HUES6 (cell line): ENCODE measurements around the gene SOHLH2.

Source experiments
- H3K27ac ChIP-seq: 2 replicates; pipeline ENCODE4 v1.7.0; 2013; ENCODE audit warnings: low read depth, mild to moderate bottlenecking, low read length, inconsistent platforms
- H3K27me3 ChIP-seq: 2 replicates; pipeline ENCODE4 v1.6.1; 2013; ENCODE audit warnings: low read length; ENCODE audit not compliant: control insufficient read depth, insufficient read depth
- H3K36me3 ChIP-seq: 2 replicates; pipeline ENCODE4 v1.6.1; 2013; ENCODE audit warnings: low read length; ENCODE audit not compliant: control insufficient read depth, insufficient read depth
- H3K4me1 ChIP-seq: 2 replicates; pipeline ENCODE4 v1.6.1; 2013; ENCODE audit warnings: low read length; ENCODE audit not compliant: control insufficient read depth, insufficient read depth
- H3K4me3 ChIP-seq: 2 replicates; pipeline ENCODE4 v1.5.1; 2013; ENCODE audit warnings: low read depth, low read length
- H3K9ac ChIP-seq: one replicate; pipeline ENCODE4 v1.6.1; 2013; ENCODE audit warnings: mild to moderate bottlenecking, low read length
- H3K9me3 ChIP-seq: 2 replicates; pipeline ENCODE4 v1.6.1; 2013; ENCODE audit warnings: low read depth, low read length; ENCODE audit not compliant: control insufficient read depth, insufficient read depth

The SOHLH2 gene, protein sequence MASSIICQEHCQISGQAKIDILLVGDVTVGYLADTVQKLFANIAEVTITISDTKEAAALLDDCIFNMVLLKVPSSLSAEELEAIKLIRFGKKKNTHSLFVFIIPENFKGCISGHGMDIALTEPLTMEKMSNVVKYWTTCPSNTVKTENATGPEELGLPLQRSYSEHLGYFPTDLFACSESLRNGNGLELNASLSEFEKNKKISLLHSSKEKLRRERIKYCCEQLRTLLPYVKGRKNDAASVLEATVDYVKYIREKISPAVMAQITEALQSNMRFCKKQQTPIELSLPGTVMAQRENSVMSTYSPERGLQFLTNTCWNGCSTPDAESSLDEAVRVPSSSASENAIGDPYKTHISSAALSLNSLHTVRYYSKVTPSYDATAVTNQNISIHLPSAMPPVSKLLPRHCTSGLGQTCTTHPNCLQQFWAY

DNA sequence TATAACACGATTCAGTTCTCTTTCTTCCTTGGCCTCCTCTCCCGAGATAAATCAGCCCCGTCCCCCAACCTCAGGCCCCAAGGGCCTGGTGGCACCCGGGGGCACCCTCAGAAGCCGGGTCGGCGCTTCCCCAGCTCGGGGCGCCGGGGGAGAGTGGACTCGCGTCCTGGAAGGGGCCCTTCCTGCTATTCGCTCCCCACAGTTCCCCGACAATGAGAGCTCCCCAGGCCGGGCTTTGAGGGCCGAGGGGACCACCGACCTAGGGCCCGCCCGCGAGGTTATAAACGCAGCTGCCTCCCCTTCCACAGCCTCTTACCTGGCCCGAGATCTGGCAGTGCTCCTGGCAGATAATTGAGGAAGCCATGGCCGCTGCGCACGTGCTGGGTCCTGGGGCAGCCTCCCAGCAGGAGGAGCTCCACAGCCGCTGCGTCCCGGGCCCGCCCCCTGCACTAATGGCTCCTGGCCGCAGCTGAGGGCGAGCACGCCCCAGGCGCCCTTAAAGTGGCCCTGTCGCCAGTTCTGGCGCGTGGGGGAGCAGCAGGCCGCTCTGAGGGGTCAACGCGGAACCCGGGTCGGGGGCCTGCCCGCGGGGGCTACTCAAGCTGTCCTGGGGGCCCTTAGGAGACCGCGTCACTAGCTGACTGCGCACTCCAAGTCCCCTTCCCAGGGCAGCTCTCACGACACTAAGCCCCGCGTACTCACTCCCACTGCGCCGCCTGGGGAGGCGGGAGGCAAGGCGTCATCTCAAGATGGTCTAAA, at the start of gene SOHLH2:
Gene SOHLH2 (minus strand): TSS at position 394 of the 759 bp plus-strand sequence. CDS start 30 bp downstream, at position 364.
- Histone ChIP-seq H3K27ac (no peak within 1 kb of the TSS), H3K9me3 (peaks cover 9% of the 10 kb centered on the region), H3K27me3 (no peaks in the 10 kb centered on the region), H3K4me1 (peaks cover 10% of the 10 kb centered on the region; the same call in 1 of the 2 replicates), H3K4me3 (no peak within 1 kb of the TSS), H3K36me3 (no peaks in the 10 kb centered on the region), H3K9ac (no peak within 1 kb of the TSS)

DNA sequence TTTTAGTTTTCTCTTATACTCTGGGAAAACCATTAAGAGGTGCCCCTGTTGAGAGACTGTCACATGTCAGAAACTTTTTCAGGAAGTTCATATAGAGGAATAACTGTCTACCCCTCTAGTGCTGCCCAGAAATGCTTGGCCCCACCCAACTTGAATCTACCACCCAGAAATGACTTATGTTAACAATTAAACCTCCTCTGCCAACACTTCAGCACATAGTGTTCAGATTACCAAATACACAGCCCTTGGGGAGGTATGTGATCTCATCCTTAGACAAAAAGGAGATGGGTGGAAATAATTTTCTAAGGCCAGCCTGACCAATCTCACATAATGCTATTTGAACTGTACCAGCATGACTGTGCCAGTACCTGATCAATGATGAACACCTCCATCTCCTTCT, 47.6 kb upstream of the SOHLH2 start:
- H3K9ac ChIP-seq, result no peak overlapping the region
- H3K27ac ChIP-seq, result no peak overlapping the region
- H3K4me3 ChIP-seq, result no peak overlapping the region
- peaks cover 20% of the 10 kb centered on the region for H3K36me3 ChIP-seq
- peaks cover 14% of the 10 kb centered on the region for H3K4me1 ChIP-seq
- no peaks in the 10 kb centered on the region for H3K9me3 ChIP-seq
- no peaks in the 10 kb centered on the region for H3K27me3 ChIP-seq

DNA sequence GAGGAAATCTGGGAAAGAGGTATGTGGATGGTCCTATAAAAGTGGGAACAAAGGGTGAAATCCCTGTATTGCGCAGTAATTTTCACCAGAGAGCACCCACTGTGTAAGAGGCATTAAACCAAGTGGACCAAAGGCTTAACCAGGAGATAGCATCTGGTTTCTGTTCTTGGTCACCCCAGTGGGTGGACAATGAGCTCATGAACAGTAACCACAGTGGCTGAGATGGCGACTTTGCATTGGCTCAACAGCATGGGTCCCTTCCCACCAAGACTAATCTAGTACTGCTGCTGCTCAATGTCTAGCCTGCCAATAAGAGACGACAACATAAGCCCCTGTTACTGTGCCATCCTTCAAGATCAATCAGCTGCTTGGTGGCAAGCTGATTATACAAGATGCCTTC, 46.7 kb upstream of the SOHLH2 start:
- Histone ChIP-seq H3K27me3 (no peaks in the 10 kb centered on the region), H3K4me1 (peaks cover 14% of the 10 kb centered on the region), H3K4me3 (no peak overlapping the region), H3K9ac (no peak overlapping the region), H3K9me3 (no peaks in the 10 kb centered on the region), H3K27ac (no peak overlapping the region), H3K36me3 (peaks cover 13% of the 10 kb centered on the region)

DNA sequence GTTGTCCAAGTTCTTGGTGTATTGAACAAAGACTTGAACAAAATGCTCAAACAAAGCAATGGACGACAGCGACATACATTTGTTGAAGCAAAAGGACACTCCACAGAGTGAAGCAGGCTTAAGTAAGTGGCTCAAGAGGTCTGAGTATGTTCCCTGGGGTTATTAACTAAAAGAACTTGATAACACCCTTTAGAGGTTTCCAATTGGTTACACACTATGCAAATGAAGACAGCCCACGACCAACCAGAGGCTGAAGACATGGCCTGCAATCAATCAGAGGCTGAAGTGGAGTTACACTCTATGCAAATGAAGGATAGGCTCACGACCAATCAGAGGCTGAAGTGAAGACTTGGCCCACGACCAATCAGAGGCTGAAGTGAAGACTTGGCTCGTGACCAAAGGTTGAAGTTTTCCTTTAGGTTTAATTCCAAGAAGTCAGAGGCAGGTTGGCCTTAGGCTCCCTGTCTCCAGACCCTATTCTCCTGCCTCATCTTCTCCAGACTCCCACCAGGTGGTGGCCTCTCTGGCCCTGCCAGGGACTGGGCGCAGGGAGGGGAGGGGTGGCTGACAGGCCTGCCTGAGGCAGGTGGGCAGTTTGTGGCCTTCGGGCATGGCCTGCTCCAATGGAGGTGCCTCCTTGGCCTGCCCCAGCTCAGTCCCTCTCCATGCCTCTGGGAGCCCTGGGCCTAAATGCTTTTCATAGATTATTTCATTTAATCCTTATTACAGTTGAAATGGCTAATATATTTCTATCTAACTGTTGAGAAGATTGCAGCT, 45.2 kb upstream of the SOHLH2 start:
- no peak overlapping the region for H3K4me3 ChIP-seq
- H3K27ac ChIP-seq, result no peak overlapping the region
- no peak overlapping the region for H3K9ac ChIP-seq
- H3K4me1 ChIP-seq, result peaks cover 14% of the 10 kb centered on the region
- peaks cover 22% of the 10 kb centered on the region for H3K36me3 ChIP-seq
- no peaks in the 10 kb centered on the region for H3K9me3 ChIP-seq
- no peaks in the 10 kb centered on the region for H3K27me3 ChIP-seq

DNA sequence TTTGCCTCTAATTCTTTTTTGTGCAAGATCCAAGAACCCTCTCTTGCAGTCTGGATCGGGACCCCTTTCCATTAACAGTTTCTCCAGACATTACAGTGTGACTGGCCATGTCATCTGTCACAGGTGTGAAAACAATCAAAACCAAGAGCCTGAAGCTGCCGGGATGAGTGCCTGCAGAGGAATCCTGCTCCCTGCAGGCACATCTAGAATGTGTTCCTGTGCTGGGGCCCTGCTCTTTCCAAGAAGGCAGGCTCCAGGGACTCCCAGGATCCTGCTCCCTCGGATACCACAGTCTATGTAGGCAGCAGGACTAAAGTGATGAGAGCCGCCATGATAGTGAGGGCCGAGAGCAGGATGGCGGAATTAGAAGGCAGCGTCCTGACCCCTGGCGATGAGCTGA, 44.5 kb upstream of the SOHLH2 start:
- Histone ChIP-seq H3K9ac (no peak overlapping the region), H3K27ac (no peak overlapping the region), H3K27me3 (no peaks in the 10 kb centered on the region), H3K9me3 (no peaks in the 10 kb centered on the region), H3K36me3 (peaks cover 23% of the 10 kb centered on the region), H3K4me1 (peaks cover 14% of the 10 kb centered on the region), H3K4me3 (no peak overlapping the region)

DNA sequence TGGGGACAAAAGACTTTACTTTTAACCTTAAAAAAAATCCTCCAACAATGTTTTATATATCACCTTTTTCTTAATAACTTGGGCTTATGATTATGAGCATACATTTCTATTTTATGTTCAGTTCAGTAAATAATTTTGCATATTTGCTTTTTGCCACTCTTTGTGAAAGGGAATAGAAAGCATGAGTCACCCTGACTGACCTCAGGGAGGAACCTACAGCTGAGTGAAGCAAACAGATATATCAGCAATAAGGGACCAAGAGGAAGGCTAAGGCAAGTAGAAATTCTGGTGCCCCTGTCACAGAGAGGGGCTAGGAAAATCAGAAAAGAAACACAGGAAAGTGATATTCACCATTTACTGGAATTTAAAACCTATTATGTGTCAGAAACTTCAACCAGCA, 37.2 kb upstream of the SOHLH2 start:
- Histone ChIP-seq H3K4me3 (no peak overlapping the region), H3K9ac (no peak overlapping the region), H3K9me3 (no peaks in the 10 kb centered on the region), H3K27ac (no peak overlapping the region), H3K4me1 (no peaks in the 10 kb centered on the region), H3K27me3 (no peaks in the 10 kb centered on the region), H3K36me3 (peaks cover 66% of the 10 kb centered on the region)

DNA sequence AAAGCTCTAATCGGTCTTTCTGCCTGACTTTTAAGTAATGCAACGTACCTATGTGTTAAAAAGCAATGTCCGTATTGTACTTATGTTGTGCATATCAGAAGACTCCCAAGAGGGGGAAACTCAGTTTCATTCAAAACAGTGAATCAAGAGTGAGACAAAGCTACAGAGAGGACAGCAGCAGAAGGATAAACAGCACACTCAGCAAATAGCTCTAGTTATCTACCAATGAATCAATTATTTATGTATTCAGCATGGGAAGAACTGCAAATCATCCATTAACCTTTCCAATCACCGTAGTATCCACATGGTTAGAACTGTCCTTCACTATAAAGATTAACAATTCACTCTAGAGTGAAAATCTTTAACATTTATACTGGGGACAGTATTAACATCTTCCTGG, 36.7 kb upstream of the SOHLH2 start:
- no peaks in the 10 kb centered on the region for H3K9me3 ChIP-seq
- H3K4me3 ChIP-seq, result no peak overlapping the region
- no peaks in the 10 kb centered on the region for H3K27me3 ChIP-seq
- peaks cover 71% of the 10 kb centered on the region for H3K36me3 ChIP-seq
- H3K9ac ChIP-seq, result no peak overlapping the region
- H3K27ac ChIP-seq, result no peak overlapping the region
- no peaks in the 10 kb centered on the region for H3K4me1 ChIP-seq

DNA sequence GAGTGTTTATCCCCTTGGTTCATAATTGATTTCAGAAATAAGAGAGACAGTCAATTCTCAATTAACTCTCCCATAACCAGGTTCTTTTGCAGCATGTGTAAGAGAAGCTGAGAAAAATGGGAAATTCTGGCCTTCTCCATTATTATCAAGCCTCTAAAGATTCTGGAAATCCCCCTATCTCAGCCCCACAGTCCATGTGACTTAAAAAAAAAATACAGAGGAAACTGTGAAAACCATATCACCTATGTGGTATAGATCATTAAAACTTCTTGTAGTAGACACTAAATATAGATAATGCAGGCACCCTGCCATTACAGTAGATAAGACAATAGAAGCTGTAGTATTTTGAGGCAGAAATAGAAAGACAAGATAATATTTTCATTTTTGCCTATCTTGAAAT, 34.3 kb upstream of the SOHLH2 start:
- Histone ChIP-seq H3K27me3 (no peaks in the 10 kb centered on the region), H3K4me1 (no peaks in the 10 kb centered on the region), H3K9me3 (no peaks in the 10 kb centered on the region), H3K4me3 (no peak overlapping the region), H3K9ac (no peak overlapping the region), H3K27ac (no peak overlapping the region), H3K36me3 (peaks cover 78% of the 10 kb centered on the region)

DNA sequence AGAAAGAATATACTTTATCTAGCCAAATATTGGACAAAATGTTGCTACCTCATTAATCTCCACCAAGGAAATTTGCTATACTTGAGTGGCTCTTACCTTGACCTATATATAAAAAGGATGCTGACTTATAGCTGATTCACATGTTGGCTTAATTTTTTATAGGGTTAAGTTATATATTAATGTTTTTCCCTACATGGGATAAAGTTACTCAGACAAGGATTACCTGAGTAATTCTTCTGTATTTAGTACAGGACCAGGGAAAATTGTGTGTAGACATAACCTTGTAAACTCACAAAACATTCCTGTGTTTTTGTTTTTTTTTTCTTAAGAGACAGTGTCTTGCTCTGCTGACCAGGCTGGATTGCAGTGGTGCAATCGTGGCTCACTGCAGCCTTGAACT, 30.6 kb upstream of the SOHLH2 start:
- peaks cover 87% of the 10 kb centered on the region for H3K36me3 ChIP-seq
- no peaks in the 10 kb centered on the region for H3K27me3 ChIP-seq
- no peak overlapping the region for H3K27ac ChIP-seq
- no peak overlapping the region for H3K9ac ChIP-seq
- no peaks in the 10 kb centered on the region for H3K9me3 ChIP-seq
- H3K4me3 ChIP-seq, result no peak overlapping the region
- H3K4me1 ChIP-seq, result no peaks in the 10 kb centered on the region

DNA sequence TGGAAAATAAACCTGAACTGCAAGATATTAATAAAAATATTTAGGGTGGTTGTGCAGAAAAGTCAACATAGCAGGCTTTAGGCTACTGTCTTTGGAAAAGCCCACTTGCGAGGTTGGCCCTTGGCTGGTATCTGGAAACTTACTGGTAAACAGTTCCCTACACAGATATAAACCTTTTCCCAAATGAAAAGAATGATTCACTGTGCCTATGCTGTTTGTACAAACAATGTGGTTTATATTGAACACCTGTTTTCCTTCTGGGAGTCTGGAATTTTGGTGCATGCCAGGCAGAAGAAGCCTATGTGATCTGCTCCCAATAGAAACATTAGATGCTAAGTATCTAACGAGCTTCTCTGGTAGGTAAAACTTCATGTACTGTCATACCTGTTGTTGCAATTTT, 29.7 kb upstream of the SOHLH2 start:
- Histone ChIP-seq H3K36me3 (peaks cover 80% of the 10 kb centered on the region), H3K4me1 (no peaks in the 10 kb centered on the region), H3K4me3 (no peak overlapping the region), H3K9me3 (no peaks in the 10 kb centered on the region), H3K9ac (no peak overlapping the region), H3K27me3 (no peaks in the 10 kb centered on the region), H3K27ac (no peak overlapping the region)

DNA sequence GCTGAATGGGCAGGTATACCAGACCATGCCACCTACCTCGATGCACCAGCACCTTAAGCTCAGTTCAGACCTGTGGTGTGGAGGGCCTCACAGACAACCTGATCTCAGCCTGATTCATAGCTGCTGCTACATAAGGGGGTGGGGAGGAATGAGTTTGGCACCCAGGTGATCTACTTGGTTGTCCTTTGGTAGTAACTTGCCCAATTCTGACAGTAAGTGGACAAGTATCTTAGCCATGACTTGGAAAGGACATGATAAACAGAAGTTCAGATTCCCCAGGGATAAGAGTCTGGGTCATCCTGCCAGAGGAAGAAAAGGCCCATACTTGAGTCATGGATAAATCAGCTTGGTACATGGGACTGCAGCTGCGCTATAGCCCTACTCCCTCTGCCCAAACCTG, 28.4 kb upstream of the SOHLH2 start:
- no peak overlapping the region for H3K4me3 ChIP-seq
- H3K9ac ChIP-seq, result no peak overlapping the region
- H3K36me3 ChIP-seq, result peaks cover 72% of the 10 kb centered on the region
- H3K9me3 ChIP-seq, result no peaks in the 10 kb centered on the region
- no peaks in the 10 kb centered on the region for H3K4me1 ChIP-seq
- no peak overlapping the region for H3K27ac ChIP-seq
- no peaks in the 10 kb centered on the region for H3K27me3 ChIP-seq
